ENCODE results near the gene ASMT. TPM values are rescaled to one million over a fixed set of nuclear protein-coding genes. Genes with fewer than 3 reads are reported as not detected.
"Not testable (repeated sequence)": the region's sequence is repeated elsewhere in the genome, so short reads cannot be mapped to it uniquely, and the experiment has no call there.

The ASMT gene
- total RNA-seq, 1 donor from 2014 or later = not detected

DNA sequence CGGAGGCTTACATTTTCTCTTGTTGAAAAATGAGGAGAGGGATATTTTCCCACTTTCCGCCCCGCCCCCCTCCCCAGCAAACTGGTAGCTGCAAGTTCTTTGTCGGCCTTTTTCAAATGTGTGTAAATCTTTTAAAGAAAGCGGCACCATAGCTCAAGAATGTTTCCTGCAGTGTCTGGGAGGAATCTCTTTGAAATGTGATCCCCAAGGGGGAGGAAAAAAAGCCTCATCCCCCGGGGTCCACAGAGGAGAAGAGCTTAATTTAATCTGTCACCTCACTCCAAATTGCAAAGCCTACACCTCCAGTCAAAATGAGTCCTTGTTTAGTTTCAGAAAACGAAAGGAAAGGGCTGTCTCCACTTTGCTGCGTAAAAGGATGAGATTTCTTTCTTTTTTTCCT lies 34.8 kb downstream of the ASMT start:
- TF ChIP-seq, protein P1, sequence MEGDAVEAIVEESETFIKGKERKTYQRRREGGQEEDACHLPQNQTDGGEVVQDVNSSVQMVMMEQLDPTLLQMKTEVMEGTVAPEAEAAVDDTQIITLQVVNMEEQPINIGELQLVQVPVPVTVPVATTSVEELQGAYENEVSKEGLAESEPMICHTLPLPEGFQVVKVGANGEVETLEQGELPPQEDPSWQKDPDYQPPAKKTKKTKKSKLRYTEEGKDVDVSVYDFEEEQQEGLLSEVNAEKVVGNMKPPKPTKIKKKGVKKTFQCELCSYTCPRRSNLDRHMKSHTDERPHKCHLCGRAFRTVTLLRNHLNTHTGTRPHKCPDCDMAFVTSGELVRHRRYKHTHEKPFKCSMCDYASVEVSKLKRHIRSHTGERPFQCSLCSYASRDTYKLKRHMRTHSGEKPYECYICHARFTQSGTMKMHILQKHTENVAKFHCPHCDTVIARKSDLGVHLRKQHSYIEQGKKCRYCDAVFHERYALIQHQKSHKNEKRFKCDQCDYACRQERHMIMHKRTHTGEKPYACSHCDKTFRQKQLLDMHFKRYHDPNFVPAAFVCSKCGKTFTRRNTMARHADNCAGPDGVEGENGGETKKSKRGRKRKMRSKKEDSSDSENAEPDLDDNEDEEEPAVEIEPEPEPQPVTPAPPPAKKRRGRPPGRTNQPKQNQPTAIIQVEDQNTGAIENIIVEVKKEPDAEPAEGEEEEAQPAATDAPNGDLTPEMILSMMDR (IDR thresholded peaks at IDR 0.05; ENCODE audit: partially characterized antibody, unreplicated experiment) = no peak
- no peak overlapping the region for H3K27ac Mint-ChIP-seq (ENCODE audit: unreplicated experiment)
- H3K27me3 Mint-ChIP-seq (ENCODE audit: unreplicated experiment) = peaks cover 7% of the 10 kb centered on the region
- no peak for DNase-seq
- H3K4me3 Mint-ChIP-seq (ENCODE audit: unreplicated experiment) = no peak overlapping the region
- H3K9me3 Mint-ChIP-seq (ENCODE audit: unreplicated experiment) = peaks cover 9% of the 10 kb centered on the region
- H3K36me3 Mint-ChIP-seq (ENCODE audit: unreplicated experiment) = peaks cover 9% of the 10 kb centered on the region
- no peaks in the 10 kb centered on the region for H3K4me1 Mint-ChIP-seq (ENCODE audit: low read depth, unreplicated experiment)

DNA sequence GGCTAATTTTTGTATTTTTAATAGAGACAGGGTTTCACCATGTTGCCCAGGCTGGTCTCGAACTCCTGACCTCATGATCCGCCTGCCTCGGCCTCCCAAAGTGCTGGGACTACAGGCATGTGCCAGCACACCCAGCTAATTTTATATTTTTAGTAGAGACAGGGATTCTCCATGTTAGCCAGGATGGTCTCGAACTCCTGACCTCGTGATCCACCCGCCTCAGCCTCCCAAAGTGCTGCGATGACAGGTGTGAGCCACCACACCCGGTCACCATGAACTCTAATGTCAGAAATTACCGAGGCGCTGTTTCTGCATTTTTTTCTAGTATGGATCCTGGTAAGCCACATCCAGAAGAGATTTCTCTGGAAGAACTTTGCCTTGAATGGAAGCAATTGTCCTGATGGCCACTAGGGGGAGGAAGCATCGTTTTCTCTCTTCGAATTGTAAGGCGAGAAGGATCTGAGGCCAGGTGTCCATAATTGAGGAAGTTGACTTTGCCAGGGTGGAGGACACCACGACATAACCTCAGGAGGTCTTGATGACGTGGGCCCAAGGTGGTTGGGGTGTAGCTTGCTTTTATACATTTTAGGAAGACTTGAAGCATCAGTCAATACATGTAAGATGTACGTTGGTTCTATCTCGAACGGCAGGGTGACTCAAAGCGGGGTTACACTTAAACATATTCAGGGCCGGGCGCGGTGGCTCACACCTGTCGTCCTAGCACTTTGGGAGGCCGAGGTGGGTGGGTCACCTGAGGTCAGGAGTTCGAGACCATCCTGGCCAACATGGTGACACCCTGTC lies 37.4 kb downstream of the ASMT start:
- not testable (repeated sequence) for H3K27me3 Mint-ChIP-seq (ENCODE audit: unreplicated experiment); H3K27ac Mint-ChIP-seq (ENCODE audit: unreplicated experiment); H3K36me3 Mint-ChIP-seq (ENCODE audit: unreplicated experiment); H3K4me3 Mint-ChIP-seq (ENCODE audit: unreplicated experiment); H3K9me3 Mint-ChIP-seq (ENCODE audit: unreplicated experiment); H3K4me1 Mint-ChIP-seq (ENCODE audit: low read depth, unreplicated experiment); DNase-seq
- TF ChIP-seq, protein P1 (IDR thresholded peaks at IDR 0.05; ENCODE audit: partially characterized antibody, unreplicated experiment) = peak; percentile 88

DNA sequence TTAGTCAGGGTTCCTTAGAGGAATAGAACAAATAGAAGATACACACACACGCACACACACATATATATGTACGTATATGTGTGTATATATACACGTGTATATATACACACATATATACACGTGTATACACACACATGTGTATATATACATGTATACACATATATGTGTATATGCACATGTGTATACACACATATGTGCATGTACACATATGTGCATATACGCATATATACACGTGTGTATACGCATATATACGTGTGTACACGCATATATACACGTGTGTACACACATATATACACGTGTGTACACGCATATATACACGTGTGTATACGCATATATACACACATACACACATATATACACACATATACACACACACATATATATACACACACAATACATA lies 41.5 kb downstream of the ASMT start:
- Mint-ChIP-seq H3K4me1 (ENCODE audit: low read depth, unreplicated experiment) (peaks cover 23% of the 10 kb centered on the region), H3K9me3 (ENCODE audit: unreplicated experiment) (peaks cover 20% of the 10 kb centered on the region), H3K27ac (ENCODE audit: unreplicated experiment) (no peak overlapping the region), H3K27me3 (ENCODE audit: unreplicated experiment) (peaks cover 15% of the 10 kb centered on the region), H3K36me3 (ENCODE audit: unreplicated experiment) (peaks cover 7% of the 10 kb centered on the region), H3K4me3 (ENCODE audit: unreplicated experiment) (no peak overlapping the region)
- no peak for DNase-seq
- TF ChIP-seq, protein P1 (IDR thresholded peaks at IDR 0.05; ENCODE audit: partially characterized antibody, unreplicated experiment) = no peak

DNA sequence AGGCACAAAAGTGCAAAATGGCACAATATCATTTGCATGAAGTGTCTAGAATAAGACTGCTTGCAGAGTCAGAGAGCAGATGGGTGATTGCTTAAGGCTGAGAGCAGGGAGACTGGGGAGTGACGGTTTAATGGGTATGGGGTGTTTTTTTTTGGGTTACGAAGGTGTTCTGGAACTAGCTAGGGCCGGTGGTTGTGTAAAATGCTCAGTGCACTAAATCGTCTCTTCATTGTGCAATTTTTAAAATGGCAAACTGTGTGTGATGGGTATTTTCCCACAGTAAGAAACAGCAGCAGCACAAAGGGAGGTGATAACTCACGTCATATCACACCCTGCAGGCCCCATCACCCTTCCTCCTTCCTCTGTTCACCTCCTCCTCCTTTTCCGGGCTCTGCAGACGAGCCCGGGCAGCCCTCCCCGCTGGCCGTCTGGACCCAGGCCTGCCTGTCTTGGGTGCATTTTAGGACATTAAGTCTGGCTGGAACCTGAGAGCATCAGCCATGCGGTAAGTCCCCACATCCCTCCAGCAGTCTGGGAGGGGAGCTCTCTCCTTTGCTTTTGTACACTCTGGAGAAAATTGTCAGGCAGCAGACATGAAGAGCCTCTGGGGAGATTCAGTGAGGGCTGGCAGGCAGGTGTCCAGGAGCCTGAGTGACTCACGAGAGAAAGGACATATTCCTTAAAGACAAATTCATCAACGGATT lies 42.7 kb downstream of the ASMT start:
- Mint-ChIP-seq H3K4me1 (ENCODE audit: low read depth, unreplicated experiment) (peaks cover 24% of the 10 kb centered on the region), H3K9me3 (ENCODE audit: unreplicated experiment) (peaks cover 22% of the 10 kb centered on the region), H3K36me3 (ENCODE audit: unreplicated experiment) (peaks cover 4% of the 10 kb centered on the region), H3K27ac (ENCODE audit: unreplicated experiment) (peak overlapping the region; percentile 100), H3K27me3 (ENCODE audit: unreplicated experiment) (peaks cover 21% of the 10 kb centered on the region), H3K4me3 (ENCODE audit: unreplicated experiment) (peak overlapping the region; percentile 75)
- peak; percentile 80 for DNase-seq
- TF ChIP-seq, protein P1 (IDR thresholded peaks at IDR 0.05; ENCODE audit: partially characterized antibody, unreplicated experiment) = no peak

DNA sequence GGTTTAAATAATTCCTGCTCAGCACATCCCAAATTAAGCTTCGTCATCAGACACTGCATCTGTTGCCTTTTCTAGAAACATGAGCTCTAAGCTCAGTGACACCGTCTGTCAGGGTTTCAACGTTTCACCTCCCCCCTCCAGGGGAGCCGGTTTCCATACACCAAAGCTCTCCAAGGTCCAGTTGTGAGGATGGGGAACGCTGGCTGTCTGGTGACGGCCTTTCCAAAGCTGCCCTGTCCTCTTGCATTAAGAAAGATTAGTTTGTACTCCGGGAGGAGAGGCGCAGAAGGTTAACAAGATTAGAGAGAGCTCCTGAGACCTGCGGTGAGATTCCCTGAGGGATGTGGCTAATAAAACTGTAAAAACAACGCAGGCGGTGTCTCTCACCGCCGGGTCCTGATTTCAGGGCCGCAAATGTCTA lies 43.2 kb downstream of the ASMT start:
- Mint-ChIP-seq H3K4me1 (ENCODE audit: low read depth, unreplicated experiment) (peaks cover 24% of the 10 kb centered on the region), H3K27me3 (ENCODE audit: unreplicated experiment) (peaks cover 21% of the 10 kb centered on the region), H3K4me3 (ENCODE audit: unreplicated experiment) (peak overlapping the region; percentile 75), H3K27ac (ENCODE audit: unreplicated experiment) (peak overlapping the region; percentile 100), H3K36me3 (ENCODE audit: unreplicated experiment) (peaks cover 4% of the 10 kb centered on the region), H3K9me3 (ENCODE audit: unreplicated experiment) (peaks cover 22% of the 10 kb centered on the region)
- DNase-seq = peak; percentile 74
- TF ChIP-seq, protein P1 (IDR thresholded peaks at IDR 0.05; ENCODE audit: partially characterized antibody, unreplicated experiment) = no peak
